ENCODE data around the gene MTHFD1. TPM values are rescaled to one million over a fixed set of nuclear protein-coding genes. Genes with fewer than 3 reads are reported as not detected.
"Not testable (repeated sequence)": the region's sequence is repeated elsewhere in the genome, so short reads cannot be mapped to it uniquely, and the experiment has no call there.

Gene MTHFD1
- total RNA-seq (2014; rRNA removed; shearing (Covaris generic)): 55.8 and 58.6 TPM in 2 replicates

GRCh38 chr14:64387782-64388532 lies at the start of gene MTHFD1:
TSS of gene MTHFD1 (plus strand) at chr14:64388353. CDS start at chr14:64388428, 75 bp downstream.
- DNase-seq: peak; percentile 96
- Histone ChIP-seq H3K36me3 (replicated peaks; ENCODE audit: control insufficient read depth, insufficient read depth, low read length) (peaks cover 2% of the 10 kb centered on the region), H3K27me3 (ENCODE audit: control insufficient read depth, insufficient read depth, low read length) (no peaks in the 10 kb centered on the region), H3K4me3 (ENCODE audit: insufficient read depth, low read depth, low read length) (peak within 1 kb of the TSS; percentile 89)

- Histone ChIP-seq H3K36me3 (replicated peaks; ENCODE audit: control insufficient read depth, insufficient read depth, low read length) (no peaks in the 10 kb centered on the region), H3K27me3 (ENCODE audit: control insufficient read depth, insufficient read depth, low read length) (no peaks in the 10 kb centered on the region), H3K4me3 (ENCODE audit: insufficient read depth, low read depth, low read length) (peak overlapping the region; percentile 86)
- DNase-seq: peak; percentile 95
These were observed 49.4 kb upstream of the MTHFD1 start for GRCh38 chr14:64338616-64339316.

- H3K4me3 ChIP-seq (ENCODE audit: insufficient read depth, low read depth, low read length): no peak overlapping the region
- DNase-seq: no peak
These were observed 47.5 kb upstream of the MTHFD1 start for GRCh38 chr14:64340560-64341196.

GRCh38 chr14:64347748-64348147 lies 40.4 kb upstream of the MTHFD1 start:
- Histone ChIP-seq H3K4me3 (ENCODE audit: insufficient read depth, low read depth, low read length) (no peak overlapping the region), H3K36me3 (replicated peaks; ENCODE audit: control insufficient read depth, insufficient read depth, low read length) (no peaks in the 10 kb centered on the region), H3K27me3 (ENCODE audit: control insufficient read depth, insufficient read depth, low read length) (no peaks in the 10 kb centered on the region)
- no peak for DNase-seq

More at GRCh38 chr14:64340560-64341196, 47.5 kb upstream of the MTHFD1 start:
- Histone ChIP-seq H3K27me3 (ENCODE audit: control insufficient read depth, insufficient read depth, low read length) (no peaks in the 10 kb centered on the region), H3K36me3 (replicated peaks; ENCODE audit: control insufficient read depth, insufficient read depth, low read length) (no peaks in the 10 kb centered on the region)

GRCh38 chr14:64349741-64350490 lies 38.2 kb upstream of the MTHFD1 start:
- Histone ChIP-seq H3K4me3 (ENCODE audit: insufficient read depth, low read depth, low read length) (no peak overlapping the region), H3K27me3 (ENCODE audit: control insufficient read depth, insufficient read depth, low read length) (no peaks in the 10 kb centered on the region), H3K36me3 (replicated peaks; ENCODE audit: control insufficient read depth, insufficient read depth, low read length) (no peaks in the 10 kb centered on the region)
- no peak for DNase-seq

- no peak for DNase-seq
- no peak overlapping the region for H3K4me3 ChIP-seq (ENCODE audit: insufficient read depth, low read depth, low read length)
- H3K27me3 ChIP-seq (ENCODE audit: control insufficient read depth, insufficient read depth, low read length): no peaks in the 10 kb centered on the region
- H3K36me3 ChIP-seq (replicated peaks; ENCODE audit: control insufficient read depth, insufficient read depth, low read length): no peaks in the 10 kb centered on the region
These were observed 24.8 kb upstream of the MTHFD1 start for GRCh38 chr14:64363265-64363846.

- no peak overlapping the region for H3K4me3 ChIP-seq (ENCODE audit: insufficient read depth, low read depth, low read length)
- DNase-seq: no peak
- no peaks in the 10 kb centered on the region for H3K27me3 ChIP-seq (ENCODE audit: control insufficient read depth, insufficient read depth, low read length)
- H3K36me3 ChIP-seq (replicated peaks; ENCODE audit: control insufficient read depth, insufficient read depth, low read length): no peaks in the 10 kb centered on the region
These were observed 23.2 kb upstream of the MTHFD1 start for GRCh38 chr14:64364907-64365306.

GRCh38 chr14:64365358-64365889 lies 22.7 kb upstream of the MTHFD1 start:
- H3K4me3 ChIP-seq (ENCODE audit: insufficient read depth, low read depth, low read length); H3K36me3 ChIP-seq (replicated peaks; ENCODE audit: control insufficient read depth, insufficient read depth, low read length): not testable (repeated sequence)

GRCh38 chr14:64369201-64369600 lies 19.0 kb upstream of the MTHFD1 start:
- no peaks in the 10 kb centered on the region for H3K36me3 ChIP-seq (replicated peaks; ENCODE audit: control insufficient read depth, insufficient read depth, low read length)
- H3K27me3 ChIP-seq (ENCODE audit: control insufficient read depth, insufficient read depth, low read length): no peaks in the 10 kb centered on the region
- no peak overlapping the region for H3K4me3 ChIP-seq (ENCODE audit: insufficient read depth, low read depth, low read length)
- DNase-seq: no peak

More at GRCh38 chr14:64365358-64365889, 22.7 kb upstream of the MTHFD1 start:
- not testable (repeated sequence) for DNase-seq; H3K27me3 ChIP-seq (ENCODE audit: control insufficient read depth, insufficient read depth, low read length)

- Histone ChIP-seq H3K36me3 (replicated peaks; ENCODE audit: control insufficient read depth, insufficient read depth, low read length) (peaks cover 2% of the 10 kb centered on the region), H3K4me3 (ENCODE audit: insufficient read depth, low read depth, low read length) (peak overlapping the region; percentile 89), H3K27me3 (ENCODE audit: control insufficient read depth, insufficient read depth, low read length) (no peaks in the 10 kb centered on the region)
- DNase-seq: peak; percentile 37
These were observed 846 bp upstream of the MTHFD1 start for GRCh38 chr14:64387232-64387781.

- no peaks in the 10 kb centered on the region for H3K27me3 ChIP-seq (ENCODE audit: control insufficient read depth, insufficient read depth, low read length)
- peak overlapping the region; percentile 89 for H3K4me3 ChIP-seq (ENCODE audit: insufficient read depth, low read depth, low read length)
- no peak for DNase-seq
- peaks cover 5% of the 10 kb centered on the region for H3K36me3 ChIP-seq (replicated peaks; ENCODE audit: control insufficient read depth, insufficient read depth, low read length)
These were observed 556 bp downstream of the MTHFD1 start for GRCh38 chr14:64388533-64389285.

- no peaks in the 10 kb centered on the region for H3K27me3 ChIP-seq (ENCODE audit: control insufficient read depth, insufficient read depth, low read length)
- peak; percentile 69 for DNase-seq
- no peak overlapping the region for H3K4me3 ChIP-seq (ENCODE audit: insufficient read depth, low read depth, low read length)
- H3K36me3 ChIP-seq (replicated peaks; ENCODE audit: control insufficient read depth, insufficient read depth, low read length): peaks cover 5% of the 10 kb centered on the region
These were observed 3.1 kb downstream of the MTHFD1 start for GRCh38 chr14:64391113-64391725.

GRCh38 chr14:64391986-64392385 lies 3.8 kb downstream of the MTHFD1 start:
- DNase-seq: no peak
- H3K36me3 ChIP-seq (replicated peaks; ENCODE audit: control insufficient read depth, insufficient read depth, low read length): peaks cover 5% of the 10 kb centered on the region
- no peak overlapping the region for H3K4me3 ChIP-seq (ENCODE audit: insufficient read depth, low read depth, low read length)
- H3K27me3 ChIP-seq (ENCODE audit: control insufficient read depth, insufficient read depth, low read length): no peaks in the 10 kb centered on the region

Data from H7 (cell line).